Measurements from ENCODE around the gene PTPRCAP.
"Not testable (repeated sequence)": the region's sequence is repeated elsewhere in the genome, so short reads cannot be mapped to it uniquely, and the experiment has no call there.

The PTPRCAP gene

DNA sequence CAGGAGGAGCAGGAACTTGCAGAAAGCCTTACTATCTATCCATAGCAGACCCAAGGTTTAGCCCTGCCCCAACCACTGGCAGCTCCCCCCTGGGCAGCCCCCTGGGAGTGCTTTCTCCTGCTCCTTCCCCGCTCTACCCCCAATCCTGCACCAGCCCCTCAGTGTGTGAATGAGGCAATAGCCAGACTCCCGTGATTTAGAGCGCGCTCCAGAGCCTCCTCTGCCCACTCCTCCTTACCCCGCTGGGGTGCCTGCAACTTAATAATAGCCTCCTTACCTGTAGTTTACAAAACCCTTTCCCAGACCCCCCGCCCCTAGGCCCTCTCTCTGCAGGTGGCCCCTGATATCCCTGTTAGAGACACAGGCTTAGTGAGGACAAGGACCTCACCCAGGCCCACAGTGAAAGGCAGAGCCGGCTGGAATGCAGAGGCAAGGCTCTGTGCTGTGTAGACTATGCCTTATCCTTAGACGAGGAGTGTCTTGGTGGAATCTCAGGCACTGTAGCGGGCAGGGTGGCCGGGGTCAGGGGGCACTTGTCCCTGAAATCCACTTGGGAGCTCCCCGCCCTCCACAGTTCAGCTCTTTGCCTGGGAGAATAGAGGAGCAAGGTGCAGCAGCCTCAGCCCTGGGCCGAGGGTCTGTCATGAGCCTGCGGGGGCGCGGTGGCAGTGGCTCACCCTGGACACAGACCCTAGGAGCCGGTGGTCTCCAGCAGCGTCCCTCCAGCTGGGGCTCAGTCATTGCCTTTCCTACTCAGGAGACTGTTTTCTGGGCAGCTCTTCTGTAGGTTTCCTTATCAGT, 26.3 kb downstream of the PTPRCAP start:
- DNase-seq (ENCODE audit: low read depth in 4 of 4, low spot score in 1 of 4): no peak

GRCh38 chr11:67410369-67410831, 27.1 kb downstream of the PTPRCAP start:
- no peak for DNase-seq (ENCODE audit: low read depth in 4 of 4, low spot score in 1 of 4)

- no peak for DNase-seq (ENCODE audit: low read depth in 4 of 4, low spot score in 1 of 4)
These were observed 27.6 kb downstream of the PTPRCAP start for GRCh38 chr11:67409781-67410368.

- peak in 1 of 4 experiments; percentile 61 for DNase-seq (ENCODE audit: low read depth in 4 of 4, low spot score in 1 of 4)
These were observed 28.2 kb downstream of the PTPRCAP start for GRCh38 chr11:67409261-67409666.

DNA sequence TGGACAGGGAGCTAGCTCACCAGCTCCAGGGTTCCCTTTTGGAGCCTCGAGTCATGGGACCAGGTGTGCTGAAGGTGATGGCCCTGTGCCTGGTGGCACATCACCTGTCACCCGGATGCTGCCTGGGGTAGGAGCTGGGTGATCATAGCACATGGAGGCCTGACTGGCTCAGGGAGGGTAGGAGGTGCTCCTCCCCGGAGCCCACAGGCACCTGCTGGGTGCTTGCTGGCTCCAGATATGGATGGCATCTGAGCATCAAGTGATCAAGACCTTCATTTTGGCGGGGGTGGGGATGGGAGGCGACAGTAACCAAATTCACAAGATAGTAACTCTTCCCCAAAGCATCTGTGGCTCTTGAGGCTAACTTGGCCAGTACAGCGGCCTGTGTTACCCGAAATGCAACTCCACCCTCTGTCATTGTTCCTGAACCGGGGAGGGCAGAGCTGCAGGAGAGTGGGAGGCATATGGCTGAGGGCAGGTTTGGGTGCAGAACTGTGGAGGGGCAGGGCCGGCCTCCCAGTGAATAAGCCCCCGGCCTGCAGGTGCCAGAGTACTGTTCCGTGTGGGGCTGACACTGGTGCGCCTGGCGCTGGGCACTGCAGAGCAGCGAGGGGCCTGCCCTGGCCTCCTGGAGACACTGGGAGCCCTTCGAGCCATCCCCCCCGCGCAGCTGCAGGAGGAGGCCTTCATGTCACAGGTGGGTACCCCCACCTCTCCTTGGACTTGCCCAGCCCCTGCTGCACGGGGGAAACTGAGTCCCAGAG, 28.9 kb downstream of the PTPRCAP start:
- DNase-seq (ENCODE audit: low read depth in 4 of 4, low spot score in 1 of 4): no peak

GRCh38 chr11:67407688-67408163, 29.8 kb downstream of the PTPRCAP start:
- DNase-seq (ENCODE audit: low read depth in 4 of 4, low spot score in 1 of 4): no peak

- DNase-seq (ENCODE audit: low read depth in 4 of 4, low spot score in 1 of 4): no peak
These were observed 30.4 kb downstream of the PTPRCAP start for GRCh38 chr11:67406969-67407687.

DNA sequence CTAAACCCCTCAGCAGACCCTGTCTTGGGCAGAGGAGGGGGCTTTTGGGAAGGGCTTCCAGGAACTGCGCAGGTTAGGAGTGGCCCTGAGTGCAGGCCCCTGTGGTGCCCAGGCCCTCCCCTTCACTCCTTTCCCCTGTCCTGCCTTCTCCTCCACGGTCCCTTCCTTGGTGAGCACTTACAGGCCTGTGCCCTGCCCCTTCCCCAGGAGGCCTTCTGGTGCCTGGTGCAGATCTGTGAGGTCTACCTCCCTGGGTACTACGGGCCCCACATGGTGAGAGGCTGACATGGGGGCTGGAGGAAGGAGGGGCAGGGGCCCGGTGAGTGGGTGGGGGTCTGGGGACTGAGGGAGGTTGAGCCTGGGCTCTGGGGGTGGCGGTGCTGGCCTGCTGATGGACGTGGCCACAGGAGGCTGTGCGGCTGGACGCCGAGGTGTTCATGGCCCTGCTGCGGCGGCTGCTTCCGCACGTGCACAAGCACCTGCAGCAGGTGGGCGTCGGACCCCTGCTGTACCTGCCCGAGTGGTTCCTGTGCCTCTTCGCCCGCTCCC, 31.0 kb downstream of the PTPRCAP start:
- no peak for DNase-seq (ENCODE audit: low read depth in 4 of 4, low spot score in 1 of 4)

DNA sequence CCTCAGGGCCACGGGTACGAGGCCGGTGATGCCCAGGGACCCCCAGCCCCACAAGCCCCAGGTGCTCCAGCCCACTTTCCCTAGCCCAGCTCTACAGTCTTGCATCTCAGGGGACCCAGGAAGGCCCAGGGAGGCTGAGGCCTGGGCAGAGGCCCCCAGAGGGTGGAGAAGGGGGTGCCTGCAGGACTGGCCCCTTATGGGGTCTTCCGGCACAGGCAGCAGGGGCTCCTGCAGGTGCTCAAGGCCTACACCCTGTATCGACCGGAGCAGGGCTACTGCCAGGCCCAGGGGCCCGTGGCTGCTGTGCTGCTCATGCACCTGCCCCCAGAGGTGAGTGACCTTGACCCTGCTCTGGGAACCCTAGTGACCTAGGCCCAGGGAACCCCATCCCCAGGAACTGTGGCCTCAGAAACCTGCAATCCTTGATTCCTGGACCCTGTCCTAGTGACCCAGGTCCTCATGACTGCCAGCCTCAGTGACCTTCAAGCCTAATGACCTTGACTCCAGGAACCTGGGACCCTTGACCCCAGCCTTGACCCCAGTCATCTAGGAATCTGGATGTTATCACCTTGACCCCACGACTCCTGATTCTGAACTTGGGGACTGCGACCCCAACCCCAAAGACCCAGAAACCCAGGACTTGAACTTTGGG, 31.7 kb downstream of the PTPRCAP start:
- no peak for DNase-seq (ENCODE audit: low read depth in 4 of 4, low spot score in 1 of 4)

- no peak for DNase-seq (ENCODE audit: low read depth in 4 of 4, low spot score in 1 of 4)
These were observed 32.3 kb downstream of the PTPRCAP start for GRCh38 chr11:67405196-67405567.

GRCh38 chr11:67404515-67405195, 32.8 kb downstream of the PTPRCAP start:
- no peak for DNase-seq (ENCODE audit: low read depth in 4 of 4, low spot score in 1 of 4)

DNA sequence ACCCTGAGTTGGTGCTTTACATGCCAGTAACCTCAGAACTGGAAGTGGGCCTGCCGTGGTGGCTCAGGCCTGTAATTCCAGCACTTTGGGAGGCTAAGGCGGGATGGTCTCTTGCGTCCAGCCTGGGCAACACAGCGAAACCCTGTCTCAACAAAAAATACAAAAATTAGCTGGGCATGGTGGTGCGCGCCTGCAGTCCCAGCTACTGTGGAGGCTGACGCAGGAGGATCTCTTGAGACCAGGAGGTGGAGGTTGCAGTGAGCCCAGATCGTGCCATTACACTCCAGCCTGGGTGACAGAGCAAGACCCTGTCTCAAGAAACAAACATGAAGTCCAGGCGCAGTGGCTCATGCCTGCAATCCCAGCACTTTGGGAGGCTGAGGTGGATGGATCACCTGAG, 34.4 kb downstream of the PTPRCAP start:
- not testable (repeated sequence) for DNase-seq (ENCODE audit: low read depth in 4 of 4, low spot score in 1 of 4)

DNA sequence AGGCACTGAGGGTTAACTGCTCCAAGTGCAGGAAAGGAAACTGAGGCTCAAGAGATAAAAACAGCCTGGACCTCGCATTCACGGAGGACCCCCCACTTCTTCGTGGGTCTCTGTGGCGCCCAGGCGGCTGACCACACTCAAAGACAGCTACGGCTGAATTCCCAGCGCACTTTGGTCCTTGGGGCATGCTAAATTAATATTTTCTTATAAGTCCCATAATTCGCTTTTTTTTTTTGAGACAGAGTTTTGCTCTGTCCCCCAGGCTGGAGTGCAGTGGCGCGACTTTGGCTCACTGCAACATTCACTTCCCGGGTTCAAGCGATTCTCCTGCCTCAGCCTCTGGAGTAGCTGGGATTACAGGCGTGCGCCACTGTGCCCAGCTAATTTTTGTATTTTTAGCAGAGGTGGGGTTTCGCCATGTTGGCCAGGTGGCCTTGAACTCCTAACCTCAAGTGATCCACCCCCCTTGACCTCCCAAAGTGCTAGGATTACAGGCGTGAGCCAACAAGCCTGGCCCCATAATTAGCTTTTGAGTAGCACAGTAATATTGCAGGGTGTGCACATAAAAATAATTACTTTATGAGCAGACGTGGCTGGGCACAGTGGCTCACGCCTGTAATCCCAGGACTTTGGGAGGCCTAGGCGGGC, 35.2 kb downstream of the PTPRCAP start:
- DNase-seq (ENCODE audit: low read depth in 4 of 4, low spot score in 1 of 4): not testable (repeated sequence)

DNA sequence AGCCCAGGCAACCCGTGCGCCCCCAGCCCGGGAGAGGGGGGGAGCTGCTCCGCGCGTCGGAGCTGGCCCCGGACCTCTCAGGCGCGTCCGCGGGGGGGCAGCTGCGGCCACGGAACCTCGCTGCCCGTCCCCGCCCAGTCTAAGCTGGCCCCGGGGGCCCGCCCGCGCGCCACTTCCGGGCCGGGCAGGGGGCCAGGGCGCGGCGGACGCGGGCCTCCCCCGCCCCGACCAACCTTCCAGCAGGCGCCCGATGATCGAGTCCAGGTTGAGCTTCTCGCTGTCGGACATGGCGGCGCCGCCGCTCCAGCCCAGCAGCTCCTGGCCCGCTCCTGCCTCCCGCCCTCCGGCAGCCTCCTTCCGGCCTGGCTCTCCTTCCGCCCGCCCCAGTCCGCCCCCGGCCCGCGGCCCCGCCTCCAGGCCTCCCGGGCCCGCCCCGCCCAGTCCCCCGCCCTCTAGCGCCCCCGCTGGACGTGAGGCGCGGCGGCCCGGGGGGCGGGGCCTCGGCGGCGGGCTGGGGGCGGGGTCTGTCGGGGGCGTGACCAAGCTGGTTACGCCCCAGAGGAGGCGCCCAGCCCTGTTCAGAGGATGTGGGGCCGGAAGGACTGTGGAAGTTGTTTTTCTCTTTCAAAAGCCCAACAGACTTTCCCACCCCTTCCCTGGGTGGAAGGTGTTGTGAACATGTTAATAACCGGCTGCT, 35.8 kb downstream of the PTPRCAP start, which contains the start of gene PPP1CA:
PPP1CA (minus strand) TSS at position 364 of the 697 bp plus-strand sequence; CDS start at position 288, 76 bp downstream.
- DNase-seq (ENCODE audit: low read depth in 4 of 4, low spot score in 1 of 4): peak; percentile 83 to 92 (median 85)

DNA sequence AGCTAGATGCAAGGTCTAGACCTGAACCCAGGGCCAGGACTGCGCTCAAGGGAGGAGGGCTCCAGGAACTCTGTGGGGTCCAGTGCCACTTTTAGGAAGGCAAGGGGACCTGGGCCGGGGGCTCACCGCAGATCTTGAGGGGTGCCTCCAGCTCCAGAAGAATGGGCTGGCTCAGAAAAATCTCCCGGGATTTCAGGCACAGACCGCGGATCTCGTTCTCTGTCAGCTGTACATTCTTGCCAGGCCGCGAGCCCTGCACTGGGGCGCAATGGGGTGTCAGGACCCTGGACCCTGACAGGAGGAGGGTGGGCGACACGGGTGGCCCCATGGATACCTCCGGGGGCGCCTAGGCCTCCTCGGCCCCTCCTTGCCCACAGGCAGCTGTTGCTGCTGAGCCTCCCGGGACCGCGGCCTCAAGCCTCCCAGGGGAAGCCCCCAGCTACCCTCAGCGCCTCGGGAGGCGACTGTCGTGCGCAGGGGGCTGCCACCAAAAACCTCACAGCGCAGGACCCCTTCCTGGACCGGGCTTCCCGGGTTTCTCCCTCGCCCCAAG, 36.5 kb downstream of the PTPRCAP start:
- no peak for DNase-seq (ENCODE audit: low read depth in 4 of 4, low spot score in 1 of 4)

- DNase-seq (ENCODE audit: low read depth in 4 of 4, low spot score in 1 of 4): no peak
These were observed 37.1 kb downstream of the PTPRCAP start for GRCh38 chr11:67400251-67400941.
